ENCODE measurements around the gene NUDT8.

GRCh38 chr11:67606492-67607295 lies 23.0 kb downstream of the NUDT8 start, which contains the start of gene NDUFV1:
- TF ChIP-seq POLR2A (IDR thresholded peaks at IDR 0.05; ENCODE audit: low read length) (peak; percentile 84), GATA1 (IDR thresholded peaks at IDR 0.05; ENCODE audit: low read depth, low read length) (no peak)

Measured in erythroblast (primary cell).